Activated CD8-positive, alpha-beta memory T cell treated with anti-CD3 and anti-CD28 coated beads, Interleukin-2, amount 50 U/mL, for 48 hours (primary cell): Measurements from ENCODE around the gene OXNAD1.

Experiments used
- DNase-seq: peaks from one replicate; pipeline ENCODE4 v3.0.0-alpha.2; 2020

Gene OXNAD1

GRCh38 chr3:16334909-16335308 is 69.9 kb downstream of the OXNAD1 start:
- no peak for DNase-seq

GRCh38 chr3:16335333-16335732 is 70.3 kb downstream of the OXNAD1 start:
- no peak for DNase-seq

GRCh38 chr3:16335772-16336645 is 71.0 kb downstream of the OXNAD1 start:
- no peak for DNase-seq

- no peak for DNase-seq
Observed at GRCh38 chr3:16336825-16337224, 71.8 kb downstream of the OXNAD1 start.

GRCh38 chr3:16337856-16338540 is 73.0 kb downstream of the OXNAD1 start:
- peak; percentile 64 for DNase-seq

GRCh38 chr3:16338999-16339398 is 74.0 kb downstream of the OXNAD1 start:
- DNase-seq = no peak

- no peak for DNase-seq
Observed at GRCh38 chr3:16343101-16343500, 78.1 kb downstream of the OXNAD1 start.

- DNase-seq = no peak
Observed at GRCh38 chr3:16346413-16347081, 81.5 kb downstream of the OXNAD1 start.

- no peak for DNase-seq
Observed at GRCh38 chr3:16347548-16347947, 82.5 kb downstream of the OXNAD1 start.

GRCh38 chr3:16349986-16350596 is 85.1 kb downstream of the OXNAD1 start:
- DNase-seq = no peak

GRCh38 chr3:16350597-16351318 is 85.7 kb downstream of the OXNAD1 start:
- DNase-seq = no peak

GRCh38 chr3:16352428-16352827 is 87.4 kb downstream of the OXNAD1 start:
- DNase-seq = no peak

- DNase-seq = no peak
Observed at GRCh38 chr3:16354291-16354690, 89.3 kb downstream of the OXNAD1 start.
